DOHH2 (cell line): Measurements from ENCODE around the gene SENP5.

ENCODE experiments used
- CTCF ChIP-seq: fragments of 200-600 bp; sonication (generic); IDR thresholded peaks from one replicate; pipeline ENCODE4 v1.5.1; 2014; ENCODE audit warnings: antibody characterized with exemption, mild to moderate bottlenecking, low read depth, low read length; ENCODE audit not compliant: poor library complexity, severe bottlenecking
- EZH2phosphoT487 ChIP-seq: fragments of 200-600 bp; sonication (generic); IDR thresholded peaks from 2 replicates; pipeline ENCODE4 v1.6.1; 2017; ENCODE audit warnings: borderline replicate concordance, mild to moderate bottlenecking, antibody characterized with exemption, low read length, moderate library complexity, mixed read lengths

GRCh38 chr3:196903740-196904139 lies 36.0 kb downstream of the SENP5 start:
- TF ChIP-seq CTCF: no peak
- no peak for TF ChIP-seq EZH2phosphoT487
